Measurements from ENCODE around the gene ARL9. TPM values are rescaled to one million over a fixed set of nuclear protein-coding genes. Genes with fewer than 3 reads are reported as not detected.

The ARL9 gene
- total and polyA plus RNA-seq, 9 of the 15 experiments (the other 6 are each of a cell fraction or from before 2014, with no cell fraction given) = 0.10 to 0.15 (median 0.11) TPM; not detected in 6

GRCh38 chr4:56531149-56531770 is 25.7 kb downstream of the ARL9 start (continued):
- TF ChIP-seq MGA (IDR thresholded peaks at IDR 0.05) = peak; percentile 48
- TF ChIP-seq PKNOX1 (IDR thresholded peaks at IDR 0.05) = no peak

Data from K562 (cell line).